GM18868 (cell line): Measurements from ENCODE around the gene LVRN.

Source experiments
- ATAC-seq: cut with Tn5 transposase; IDR thresholded peaks from one replicate; pipeline ENCODE4 v1.9.1; 2021; ENCODE audit warnings: mild to moderate bottlenecking, moderate library complexity; ENCODE audit not compliant: unreplicated experiment

Gene LVRN

DNA sequence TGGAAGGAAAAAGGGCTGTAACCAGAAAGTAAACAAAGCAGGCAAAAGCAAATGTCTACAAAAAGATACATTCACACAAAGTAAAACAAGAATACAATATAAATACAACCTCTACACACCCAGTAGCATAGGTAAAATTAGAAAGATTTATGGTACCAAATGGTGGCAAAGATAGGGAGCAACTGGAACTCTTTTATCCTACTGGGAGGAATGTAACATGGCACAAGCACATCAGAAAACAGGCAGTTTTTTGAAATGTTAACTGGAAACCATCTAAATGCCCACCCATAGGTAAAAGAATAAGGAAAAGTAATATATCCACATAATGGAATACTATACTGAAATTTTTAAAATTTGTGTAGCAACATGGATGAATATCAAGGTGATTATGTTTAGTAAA is 61.3 kb downstream of the LVRN start:
- ATAC-seq = no peak

DNA sequence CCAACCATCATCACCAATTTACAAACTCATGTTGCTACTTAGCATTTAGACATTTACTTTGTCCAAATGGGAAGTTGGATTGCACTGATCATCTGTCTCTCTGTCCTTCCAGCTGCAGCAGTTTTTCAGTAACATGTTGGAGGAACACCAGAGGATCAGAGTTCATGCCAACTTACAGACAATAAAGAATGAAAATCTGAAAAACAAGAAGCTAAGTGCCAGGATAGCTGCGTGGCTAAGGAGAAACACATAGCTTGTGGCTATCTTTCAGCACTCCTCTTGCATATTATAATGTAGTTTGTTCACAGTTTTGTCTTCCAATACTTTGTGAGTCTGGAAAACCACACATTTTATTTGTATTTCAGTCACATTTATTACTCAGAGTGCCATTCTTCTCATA is 63.6 kb downstream of the LVRN start:
- no peak for ATAC-seq

GRCh38 chr5:116032094-116032517 is 69.8 kb downstream of the LVRN start, which contains the start of gene ARL14EPL:
Gene ARL14EPL, plus strand, starts transcription at chr5:116032472. Its CDS starts 18,994 bp downstream, at chr5:116051466.
- peak; percentile 61 for ATAC-seq

GRCh38 chr5:116032991-116033390 is 70.7 kb downstream of the LVRN start:
- ATAC-seq = peak; percentile 40

GRCh38 chr5:116035123-116035522 is 72.8 kb downstream of the LVRN start:
- no peak for ATAC-seq

GRCh38 chr5:116037236-116037822 is 75.1 kb downstream of the LVRN start:
- peak; percentile 47 for ATAC-seq

- ATAC-seq = peak; percentile 86
Observed at GRCh38 chr5:116038817-116039216, 76.5 kb downstream of the LVRN start.

DNA sequence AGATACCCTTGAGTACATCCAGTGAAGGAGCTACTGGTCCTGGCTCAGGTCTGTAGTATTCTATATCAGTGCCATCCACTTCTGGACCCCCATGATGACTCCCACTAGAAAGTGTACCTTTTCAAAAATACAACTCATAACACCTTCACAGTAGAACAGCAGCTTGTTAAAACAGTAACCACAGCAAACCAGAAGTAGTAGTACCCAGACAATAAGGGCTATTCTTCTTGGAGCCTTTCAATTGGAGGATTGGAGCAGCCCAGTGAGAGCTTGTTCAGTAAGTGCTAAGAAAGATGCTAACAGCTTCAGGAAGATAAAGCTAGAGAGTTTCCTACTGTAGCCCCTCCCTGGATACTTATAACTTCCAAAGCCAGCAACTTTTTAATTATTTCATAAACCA is 80.1 kb downstream of the LVRN start:
- no peak for ATAC-seq

DNA sequence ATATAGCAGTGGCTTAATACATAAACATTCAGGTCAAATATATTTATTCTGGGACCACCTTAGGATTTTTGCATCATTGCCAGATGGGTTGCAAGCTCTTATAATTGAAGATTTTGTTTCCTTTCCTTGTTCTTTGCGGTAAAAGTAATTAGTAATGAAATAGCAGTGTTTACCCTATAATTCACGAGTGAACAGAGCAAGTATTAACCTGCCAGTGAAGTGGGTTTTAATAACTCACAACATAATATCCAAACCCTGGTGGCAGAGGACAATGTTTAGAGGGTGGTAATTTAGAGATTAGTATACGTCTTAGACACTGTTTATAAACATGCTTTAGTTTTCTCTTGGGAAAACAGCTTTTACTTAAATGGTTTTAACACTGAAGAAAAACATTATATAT is 81.8 kb downstream of the LVRN start:
- no peak for ATAC-seq

- ATAC-seq = no peak
Observed at GRCh38 chr5:116045821-116046220, 83.5 kb downstream of the LVRN start.

GRCh38 chr5:116046261-116046660 is 84.0 kb downstream of the LVRN start:
- no peak for ATAC-seq

- no peak for ATAC-seq
Observed at GRCh38 chr5:116046823-116047222, 84.5 kb downstream of the LVRN start.

GRCh38 chr5:116058346-116058936 is 96.2 kb downstream of the LVRN start:
- no peak for ATAC-seq

- no peak for ATAC-seq
Observed at GRCh38 chr5:116062352-116062751, 100.1 kb downstream of the LVRN start.

DNA sequence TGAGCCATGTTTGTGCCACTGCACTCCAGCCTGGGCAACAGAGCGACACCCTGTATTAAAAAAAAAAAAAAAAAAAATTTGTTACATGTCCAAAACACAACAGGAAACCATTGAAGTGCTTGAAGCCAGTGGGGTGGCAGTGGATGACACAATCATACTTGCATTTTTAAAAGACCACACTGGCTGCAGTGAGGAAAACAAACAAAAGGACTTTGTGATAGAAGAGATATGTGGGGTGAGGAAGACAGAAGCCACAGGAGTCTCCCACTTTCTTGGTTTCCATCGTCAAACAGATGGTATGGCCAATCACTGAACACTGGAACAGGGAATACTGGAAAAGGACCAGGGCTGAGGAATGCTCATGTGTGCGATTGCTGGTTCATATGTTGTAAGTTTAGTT is 101.7 kb downstream of the LVRN start:
- ATAC-seq = no peak

DNA sequence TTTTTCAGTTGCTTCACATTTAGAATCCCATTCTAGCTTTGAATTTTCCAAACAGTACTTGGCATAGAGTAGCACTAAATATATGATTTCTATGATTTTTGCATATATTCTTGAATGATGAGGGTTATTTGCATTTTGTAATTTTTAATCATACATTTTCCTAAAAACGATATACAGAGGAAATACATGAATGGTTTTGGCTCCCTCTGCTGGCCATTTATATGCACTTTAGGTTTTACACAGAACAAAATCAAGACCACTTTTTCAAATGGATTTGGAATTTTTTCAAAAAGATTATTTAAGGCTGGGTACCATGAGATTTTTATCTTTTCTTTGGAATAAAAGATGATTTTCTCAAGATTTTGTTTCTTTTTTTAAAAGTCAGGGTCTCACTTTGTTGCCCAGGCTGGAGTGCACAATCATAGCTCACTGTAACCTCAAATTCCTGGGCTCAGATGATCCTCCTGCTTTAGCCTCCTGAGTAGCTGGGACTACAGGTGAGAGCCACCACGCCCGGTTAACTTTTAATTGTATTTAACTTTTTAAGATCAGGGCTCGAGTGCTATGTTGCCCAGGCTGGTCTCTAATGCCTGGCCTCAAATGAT is 105.9 kb downstream of the LVRN start:
- ATAC-seq = peak; percentile 57

- ATAC-seq = no peak
Observed at GRCh38 chr5:116071211-116071610, 108.9 kb downstream of the LVRN start.

DNA sequence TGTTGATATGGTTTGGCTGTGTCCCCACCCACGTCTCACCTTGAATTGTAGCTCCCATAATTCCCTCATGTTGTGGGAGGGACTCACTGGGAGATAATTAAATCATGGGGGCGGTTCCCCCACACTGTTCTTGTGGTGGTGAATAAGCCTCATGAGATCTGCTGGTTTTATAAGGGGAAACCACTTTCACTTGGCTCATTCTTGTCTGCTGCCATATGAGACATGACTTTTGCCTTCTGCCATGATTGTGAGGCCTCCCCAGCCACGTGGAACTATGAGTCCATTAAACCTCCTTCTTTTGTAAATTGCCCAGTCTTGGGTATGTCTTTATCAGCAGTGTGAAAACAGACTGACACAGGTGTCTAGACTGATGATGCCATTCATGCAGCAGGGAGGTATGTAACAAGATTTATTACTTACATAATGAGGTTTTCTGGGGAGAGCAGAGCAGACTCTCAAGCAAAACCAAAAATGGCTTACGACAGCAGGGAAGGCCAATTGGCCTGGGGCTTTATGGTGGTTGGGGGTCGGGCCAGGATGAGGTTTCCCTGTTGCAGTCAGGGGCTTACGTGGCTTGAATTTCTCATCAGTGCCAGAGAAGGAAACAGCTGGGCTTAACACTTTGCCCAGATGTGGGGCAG is 113.0 kb downstream of the LVRN start:
- ATAC-seq = no peak

GRCh38 chr5:116076496-116076895 is 114.2 kb downstream of the LVRN start:
- ATAC-seq = peak; percentile 99
